Measurements from ENCODE around the gene CLASP2.
"Not testable (repeated sequence)": the region's sequence is repeated elsewhere in the genome, so short reads cannot be mapped to it uniquely, and the experiment has no call there.

The CLASP2 gene

DNA sequence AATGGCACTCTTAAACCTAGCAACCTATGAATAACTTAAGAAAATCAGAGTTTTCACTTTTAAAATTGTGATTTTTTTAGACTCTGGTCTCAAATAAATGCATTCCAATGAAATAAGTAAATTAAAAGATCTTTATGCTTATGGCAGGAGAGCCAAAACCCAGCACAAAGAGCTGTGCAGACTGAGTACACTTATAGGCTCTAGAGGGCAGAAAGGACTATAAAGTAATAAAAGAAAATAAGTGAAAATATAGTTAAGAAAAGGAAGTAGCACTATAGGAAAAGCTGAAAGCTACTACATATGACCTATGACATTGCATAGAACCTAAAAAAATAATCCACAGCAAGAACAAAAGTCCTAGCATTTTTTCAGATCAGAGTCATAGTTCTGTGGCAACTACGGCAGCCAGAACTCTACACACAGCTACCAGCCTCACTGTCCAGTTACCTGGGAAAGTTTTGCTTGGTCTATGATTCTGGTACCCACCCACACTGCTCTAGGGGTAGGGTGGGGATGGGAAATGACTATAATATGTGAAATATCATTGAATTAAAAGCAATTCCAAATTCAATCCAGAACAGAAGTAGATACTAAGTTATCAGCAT, 30.5 kb downstream of the CLASP2 start:
- DNase-seq (ENCODE audit: low spot score) = no peak

GRCh38 chr3:33682770-33683169, 35.3 kb downstream of the CLASP2 start:
- DNase-seq (ENCODE audit: low spot score) = no peak

DNA sequence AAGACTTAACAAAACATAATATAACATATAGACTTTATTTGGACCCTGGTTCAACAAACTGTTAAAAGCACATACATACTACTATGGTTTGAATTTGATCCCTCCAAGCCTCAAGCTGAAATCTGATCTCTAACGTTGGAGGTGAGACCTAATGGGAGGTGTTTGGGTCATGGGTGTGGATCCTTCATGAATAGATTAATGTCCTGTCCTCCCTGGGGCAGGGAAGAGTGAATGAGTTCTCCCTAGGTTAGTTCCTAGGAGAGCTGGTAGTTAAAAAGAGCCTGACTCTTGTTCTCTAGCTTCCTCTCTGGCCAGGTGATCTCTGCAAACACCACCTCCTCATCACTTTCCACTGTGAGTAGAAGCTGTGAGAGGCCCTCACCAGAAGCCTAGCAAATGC, 36.4 kb downstream of the CLASP2 start:
- DNase-seq (ENCODE audit: low spot score) = no peak

- no peak for DNase-seq (ENCODE audit: low spot score)
Measured at GRCh38 chr3:33678073-33678472, 40.0 kb downstream of the CLASP2 start.

GRCh38 chr3:33673436-33673835, 44.6 kb downstream of the CLASP2 start:
- not testable (repeated sequence) for DNase-seq (ENCODE audit: low spot score)

DNA sequence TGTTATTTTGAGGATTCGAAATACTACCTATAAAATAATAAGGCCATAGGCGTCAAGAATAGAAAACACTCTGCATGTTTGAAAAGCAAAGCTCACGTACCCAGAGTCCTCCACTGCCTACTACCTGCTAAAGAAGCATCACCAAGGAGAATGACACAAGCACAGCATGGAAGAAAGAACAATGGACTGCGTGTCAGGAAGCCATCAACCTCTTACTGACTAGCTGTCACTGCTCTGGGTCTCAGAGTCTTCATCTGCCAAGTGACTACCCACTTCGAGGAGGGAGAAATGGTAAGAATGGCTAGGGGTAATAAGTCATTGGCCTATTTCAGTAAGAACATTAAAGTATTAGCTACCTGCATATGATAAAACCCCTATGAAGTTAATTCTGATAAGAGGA, 49.4 kb downstream of the CLASP2 start:
- no peak for DNase-seq (ENCODE audit: low spot score)

GRCh38 chr3:33665294-33665693, 52.8 kb downstream of the CLASP2 start:
- no peak for DNase-seq (ENCODE audit: low spot score)

DNA sequence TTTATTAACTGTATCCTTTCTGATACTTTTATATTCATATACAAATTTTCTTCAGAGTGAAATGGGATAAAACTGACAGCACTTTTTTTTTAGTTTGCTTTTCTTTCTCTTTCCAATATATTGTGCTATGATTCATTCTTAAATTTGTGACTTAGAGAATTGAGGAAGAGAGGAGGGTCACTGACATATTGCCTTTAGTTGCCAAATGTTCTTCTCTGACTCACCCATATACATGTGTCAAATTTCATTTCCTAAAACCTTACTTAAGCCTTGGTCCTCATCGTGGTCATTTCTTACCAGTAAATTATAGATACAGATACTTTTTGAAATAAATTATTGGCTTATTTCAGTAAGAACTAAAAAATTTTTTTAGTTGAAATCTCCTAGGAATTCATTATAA, 53.9 kb downstream of the CLASP2 start:
- no peak for DNase-seq (ENCODE audit: low spot score)

DNA sequence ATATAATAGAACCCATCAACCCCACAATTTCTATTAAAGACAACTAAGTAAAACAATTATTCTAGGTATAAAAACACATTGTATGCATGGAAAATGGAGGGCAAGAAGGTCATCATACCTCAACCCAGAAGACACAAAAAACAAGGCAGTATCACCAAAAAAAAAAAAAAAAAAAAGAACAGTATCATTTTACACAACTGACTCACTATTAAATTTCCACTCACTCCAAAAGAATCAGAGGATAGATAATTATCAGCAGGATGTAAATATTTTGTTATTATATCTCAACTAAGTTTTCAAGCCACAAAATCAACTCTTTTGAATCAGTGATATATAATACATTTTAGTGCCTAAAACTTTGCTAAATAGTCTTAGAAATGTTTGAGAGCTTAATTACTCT, 55.0 kb downstream of the CLASP2 start:
- no peak for DNase-seq (ENCODE audit: low spot score)

DNA sequence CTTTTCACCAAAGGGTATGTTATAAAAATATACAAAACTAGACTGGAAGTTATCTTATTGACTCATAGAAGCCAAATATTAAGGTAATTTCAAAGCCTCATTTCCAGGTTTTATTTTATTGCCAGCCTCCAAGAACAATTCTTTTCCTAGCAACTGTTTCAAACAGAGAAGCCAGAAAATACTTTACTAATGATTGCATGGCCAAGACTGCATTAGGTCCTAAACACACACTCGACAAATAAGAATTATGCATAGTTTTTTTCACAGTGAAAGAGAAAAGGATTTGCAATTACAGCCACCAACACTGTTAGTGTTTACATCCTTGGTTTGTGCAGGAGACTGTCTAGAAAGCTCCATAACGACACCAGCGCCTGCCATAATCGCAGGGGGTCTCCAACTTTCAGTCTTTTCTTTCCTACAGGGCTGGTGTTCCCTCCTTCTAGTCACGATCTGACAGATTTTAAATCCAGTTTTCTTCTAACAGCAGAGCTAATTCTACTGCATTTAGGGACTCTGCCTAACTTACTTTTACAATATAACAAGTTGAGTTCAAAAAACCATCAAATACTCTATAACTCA, 58.1 kb downstream of the CLASP2 start:
- DNase-seq (ENCODE audit: low spot score) = no peak

GRCh38 chr3:33658991-33659848, 58.8 kb downstream of the CLASP2 start:
- no peak for DNase-seq (ENCODE audit: low spot score)

DNA sequence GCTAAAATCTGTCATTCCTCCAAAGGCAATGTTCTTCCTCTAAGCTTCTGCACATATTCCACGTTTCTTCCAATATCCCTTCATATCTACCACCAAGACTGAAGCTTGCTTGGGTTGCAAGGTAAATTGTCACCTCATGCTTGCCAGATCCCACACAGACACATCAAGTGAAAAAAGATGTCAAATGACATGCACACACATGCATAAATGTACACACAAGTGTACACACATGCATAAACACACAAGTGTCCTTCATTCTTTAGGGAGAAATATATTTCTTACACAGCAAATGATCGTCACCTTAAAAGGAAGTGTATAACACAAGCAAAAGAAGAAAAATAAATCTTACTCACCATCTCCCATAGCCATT, 59.4 kb downstream of the CLASP2 start:
- no peak for DNase-seq (ENCODE audit: low spot score)

DNA sequence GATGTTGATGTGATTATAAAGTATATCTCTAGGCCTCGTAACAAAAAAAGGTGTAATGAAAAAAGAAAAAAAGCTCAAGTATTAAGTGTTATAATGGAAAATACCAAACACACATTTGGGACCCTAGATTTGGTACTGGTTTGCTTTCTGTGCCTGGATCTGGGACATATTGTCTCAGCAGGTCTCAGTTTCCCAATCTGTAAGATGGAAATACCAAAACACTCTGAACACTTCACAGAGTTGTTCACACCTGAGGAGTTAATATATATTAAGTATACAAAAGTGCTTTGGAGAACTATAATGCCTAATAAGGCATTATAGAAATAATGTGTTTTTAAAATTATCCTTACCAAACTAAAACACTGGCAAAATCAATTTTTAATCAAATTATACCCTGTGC, 60.0 kb downstream of the CLASP2 start:
- no peak for DNase-seq (ENCODE audit: low spot score)

DNA sequence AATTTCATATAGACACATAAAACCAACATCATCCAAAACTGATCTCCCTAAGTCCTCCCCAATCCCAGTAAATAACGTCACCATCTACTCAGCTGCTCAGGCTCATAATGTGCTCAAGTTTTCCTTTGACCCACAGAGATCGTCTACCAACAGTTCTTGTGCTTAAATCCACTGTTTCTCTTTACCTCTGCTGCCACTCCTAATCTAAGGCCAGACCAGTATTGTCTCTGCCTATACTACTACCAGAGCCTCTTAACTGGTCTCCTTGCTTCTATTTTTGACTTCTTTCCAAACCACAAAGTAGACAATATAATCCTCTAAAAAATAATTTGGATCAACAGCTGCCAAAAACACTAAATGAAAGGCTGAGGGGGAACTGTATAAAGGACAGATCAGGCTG, 65.3 kb downstream of the CLASP2 start:
- no peak for DNase-seq (ENCODE audit: low spot score)

DNA sequence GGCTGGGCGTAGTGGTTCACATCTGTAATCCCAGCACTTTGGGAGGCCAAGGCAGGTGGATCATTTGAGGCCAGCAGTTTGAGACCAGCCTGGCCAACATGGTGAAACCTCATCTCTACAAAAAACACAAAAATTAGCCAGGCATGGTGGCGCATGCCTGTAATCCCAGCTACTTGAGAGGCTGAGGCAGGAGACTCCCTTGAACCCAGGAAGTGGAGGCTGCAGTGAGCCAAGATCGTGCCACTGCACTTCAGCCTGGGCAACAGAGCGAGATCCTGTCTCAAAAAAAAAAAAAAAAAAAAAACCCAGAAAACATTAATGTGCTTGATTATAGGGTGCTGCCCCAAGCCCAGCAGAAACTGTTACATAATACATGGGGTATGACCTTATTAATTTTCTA, 67.0 kb downstream of the CLASP2 start:
- not testable (repeated sequence) for DNase-seq (ENCODE audit: low spot score)

- no peak for DNase-seq (ENCODE audit: low spot score)
Measured at GRCh38 chr3:33650495-33650894, 67.6 kb downstream of the CLASP2 start.

GRCh38 chr3:33648793-33649192, 69.3 kb downstream of the CLASP2 start:
- no peak for DNase-seq (ENCODE audit: low spot score)

DNA sequence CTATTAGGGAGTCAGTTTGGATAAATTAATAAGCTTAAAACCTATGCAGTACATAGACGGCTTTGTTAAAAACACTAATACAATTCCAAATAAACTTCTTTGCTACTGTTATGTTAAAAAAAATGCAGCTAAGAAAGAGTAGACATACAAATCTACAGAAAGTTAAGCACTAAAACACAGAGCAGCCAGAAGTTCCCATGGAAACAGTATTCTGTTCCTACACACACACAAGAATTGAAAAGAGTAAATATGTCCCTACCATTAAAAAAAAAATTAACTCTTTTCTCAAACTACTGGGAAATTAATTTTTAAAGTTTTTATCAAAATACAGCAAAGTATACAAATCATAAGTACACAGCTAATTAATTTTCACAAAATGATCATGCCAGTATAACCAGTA, 71.6 kb downstream of the CLASP2 start:
- no peak for DNase-seq (ENCODE audit: low spot score)

- no peak for DNase-seq (ENCODE audit: low spot score)
Measured at GRCh38 chr3:33645060-33645647, 72.9 kb downstream of the CLASP2 start.

DNA sequence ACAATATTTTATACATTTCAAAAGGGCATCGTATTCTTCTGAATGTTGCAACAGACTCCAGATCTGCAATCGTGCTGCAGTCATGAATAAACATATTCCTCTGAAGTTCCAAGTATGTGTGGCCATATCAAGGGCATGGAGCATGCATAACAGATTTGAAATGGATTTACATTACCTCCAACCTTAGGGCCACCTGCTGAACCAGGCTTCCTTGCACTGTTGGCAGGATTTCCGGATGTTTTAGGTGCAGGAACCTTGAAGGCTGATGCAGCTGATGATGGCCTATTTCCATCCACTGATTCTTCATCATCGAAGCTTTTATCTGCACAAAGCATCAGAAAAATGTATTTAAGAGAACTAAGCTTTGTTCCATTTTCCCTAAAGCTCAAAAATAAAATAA, 73.5 kb downstream of the CLASP2 start:
- DNase-seq (ENCODE audit: low spot score) = no peak

- no peak for DNase-seq (ENCODE audit: low spot score)
Measured at GRCh38 chr3:33642806-33643205, 75.2 kb downstream of the CLASP2 start.

- no peak for DNase-seq (ENCODE audit: low spot score)
Measured at GRCh38 chr3:33639889-33640288, 78.2 kb downstream of the CLASP2 start.

- no peak for DNase-seq (ENCODE audit: low spot score)
Measured at GRCh38 chr3:33637482-33637881, 80.6 kb downstream of the CLASP2 start.

Measured in LoVo (cell line).